AG09319 (cell line): ENCODE results near the gene RGS12.

Experiments used
- DNase-seq: peaks from one replicate; pipeline ENCODE4 v3.0.0-alpha.2; 2010; ENCODE audit warnings: low read depth; ENCODE audit errors: extremely low read depth
- TF ChIP-seq, protein P1 (sequence below): IDR thresholded peaks from 2 replicates; pipeline ENCODE4 v1.5.1; 2011; ENCODE audit warnings: low read depth, mild to moderate bottlenecking, inconsistent platforms, low read length, moderate library complexity

Gene RGS12

DNA sequence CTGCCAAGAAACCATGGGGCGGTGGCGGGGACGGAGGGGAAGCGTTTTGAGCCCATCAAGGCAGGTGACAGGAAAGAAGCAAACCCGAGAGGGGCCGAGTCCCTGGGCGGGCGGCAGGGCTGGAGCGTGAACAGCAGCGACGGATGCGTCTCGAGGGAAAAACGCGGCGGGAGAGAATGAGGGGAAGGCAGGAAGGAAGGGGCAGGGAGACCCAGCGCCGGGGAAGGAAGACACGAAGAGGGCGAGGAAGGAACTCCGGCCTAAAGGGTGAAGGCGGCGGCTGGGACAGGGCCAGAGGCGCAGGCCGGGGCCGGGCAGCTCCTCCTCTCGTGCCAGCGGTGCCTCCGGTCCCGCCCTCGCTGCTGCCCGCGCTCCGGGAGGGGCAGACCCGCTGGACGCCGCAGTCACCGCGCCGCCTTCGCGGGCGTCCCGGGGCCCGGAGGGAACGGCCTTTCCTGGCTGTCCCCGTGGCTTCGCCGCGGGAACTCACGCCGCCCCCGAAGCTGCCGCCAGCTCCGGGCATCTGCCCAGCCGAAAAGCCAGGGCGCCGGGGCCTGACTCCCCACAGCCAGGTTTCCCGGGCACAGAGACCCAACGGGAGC, 751 bp upstream of the RGS12 start:
- TF ChIP-seq, protein P1, sequence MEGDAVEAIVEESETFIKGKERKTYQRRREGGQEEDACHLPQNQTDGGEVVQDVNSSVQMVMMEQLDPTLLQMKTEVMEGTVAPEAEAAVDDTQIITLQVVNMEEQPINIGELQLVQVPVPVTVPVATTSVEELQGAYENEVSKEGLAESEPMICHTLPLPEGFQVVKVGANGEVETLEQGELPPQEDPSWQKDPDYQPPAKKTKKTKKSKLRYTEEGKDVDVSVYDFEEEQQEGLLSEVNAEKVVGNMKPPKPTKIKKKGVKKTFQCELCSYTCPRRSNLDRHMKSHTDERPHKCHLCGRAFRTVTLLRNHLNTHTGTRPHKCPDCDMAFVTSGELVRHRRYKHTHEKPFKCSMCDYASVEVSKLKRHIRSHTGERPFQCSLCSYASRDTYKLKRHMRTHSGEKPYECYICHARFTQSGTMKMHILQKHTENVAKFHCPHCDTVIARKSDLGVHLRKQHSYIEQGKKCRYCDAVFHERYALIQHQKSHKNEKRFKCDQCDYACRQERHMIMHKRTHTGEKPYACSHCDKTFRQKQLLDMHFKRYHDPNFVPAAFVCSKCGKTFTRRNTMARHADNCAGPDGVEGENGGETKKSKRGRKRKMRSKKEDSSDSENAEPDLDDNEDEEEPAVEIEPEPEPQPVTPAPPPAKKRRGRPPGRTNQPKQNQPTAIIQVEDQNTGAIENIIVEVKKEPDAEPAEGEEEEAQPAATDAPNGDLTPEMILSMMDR: no peak
- no peak for DNase-seq

DNA sequence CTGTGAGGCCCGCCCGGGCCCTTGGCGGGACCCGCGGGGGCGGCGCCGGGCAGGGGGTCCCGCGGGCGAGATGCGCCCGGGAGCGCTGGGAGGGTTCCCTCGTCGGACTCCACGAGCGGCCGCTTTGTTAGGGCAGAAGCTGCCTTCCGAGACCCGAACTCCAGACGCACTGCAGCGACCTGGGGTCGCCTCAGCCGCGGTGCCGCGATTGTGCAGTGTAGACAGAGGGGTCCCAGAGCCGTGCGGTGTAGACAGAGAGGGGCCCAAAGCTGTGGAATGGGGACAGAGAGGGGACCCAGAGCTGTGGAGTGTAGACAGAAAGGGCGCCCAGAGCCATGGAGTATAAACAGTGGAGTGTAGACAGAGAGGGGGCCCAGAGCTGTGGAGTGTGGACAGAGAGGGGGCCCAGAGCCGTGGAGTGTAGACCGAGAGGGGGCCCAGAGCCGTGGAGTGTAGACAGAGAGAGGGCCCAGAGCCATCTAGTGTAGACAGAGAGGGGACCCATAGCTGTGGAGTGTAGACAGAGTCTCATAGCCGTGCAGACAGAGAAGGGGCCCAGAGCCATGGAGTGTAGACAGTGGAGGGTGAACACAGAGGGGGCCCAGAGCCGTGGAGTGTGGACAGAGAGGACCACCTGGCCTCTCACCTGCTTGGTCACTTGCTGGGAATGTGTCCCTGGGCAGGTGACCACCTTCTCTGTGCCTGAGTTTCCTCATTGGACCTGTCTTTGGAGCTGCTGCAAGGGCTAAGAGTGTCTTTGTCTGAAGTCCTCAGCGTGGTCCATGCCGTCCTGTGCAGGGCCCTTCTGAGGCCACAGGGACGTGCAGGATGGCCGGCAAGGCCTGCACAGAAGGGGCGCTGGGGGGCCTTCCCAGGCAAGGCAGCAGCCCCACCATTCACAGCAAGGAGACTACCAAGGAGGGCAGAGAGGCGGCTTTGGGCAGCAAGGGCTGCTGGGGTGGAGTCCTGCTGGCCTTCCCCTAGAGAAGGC, 875 bp downstream of the RGS12 start:
- DNase-seq: no peak
- TF ChIP-seq, protein P1: no peak

DNA sequence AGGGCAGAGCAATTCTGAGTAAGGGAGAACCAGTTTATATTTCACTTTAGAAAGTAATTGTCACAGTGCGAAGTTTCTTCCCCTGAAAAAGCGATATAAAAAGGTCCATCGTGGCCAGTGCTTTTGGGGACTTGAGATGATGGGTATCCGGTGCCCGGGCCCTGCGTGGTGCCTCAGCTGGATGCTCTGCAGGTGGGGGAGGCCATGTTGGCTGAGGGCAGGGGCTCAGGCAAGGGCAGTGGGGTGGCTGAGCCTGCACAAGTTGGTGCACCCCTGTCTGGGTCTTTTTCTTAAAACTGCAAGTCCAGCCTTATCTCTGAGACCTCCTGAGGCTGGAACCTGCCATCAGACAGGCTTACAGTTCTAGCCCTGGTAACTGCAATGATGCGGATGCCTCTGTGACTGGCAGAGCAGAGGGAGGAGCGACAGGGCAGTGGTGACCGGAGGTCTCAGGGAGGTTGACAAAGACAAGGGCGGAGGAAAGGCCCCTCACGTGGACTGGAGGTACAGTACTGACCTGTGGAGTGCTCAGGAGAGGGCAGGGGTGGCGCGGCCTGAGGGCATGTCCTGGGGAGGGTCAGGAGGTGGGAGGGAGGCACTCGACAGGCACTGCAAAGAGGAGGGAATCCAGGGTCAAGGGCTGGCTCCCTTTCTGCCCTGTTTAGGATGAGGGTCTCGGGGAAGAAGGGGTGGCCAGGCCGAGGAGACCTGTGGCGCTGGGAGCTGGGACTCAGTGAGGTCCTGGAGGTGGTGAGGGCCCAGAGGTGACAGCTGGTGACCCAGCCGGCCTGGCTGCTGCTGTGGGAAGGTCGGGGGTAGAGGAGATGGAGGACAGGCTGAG, 1.8 kb downstream of the RGS12 start:
- TF ChIP-seq, protein P1: no peak
- no peak for DNase-seq

DNA sequence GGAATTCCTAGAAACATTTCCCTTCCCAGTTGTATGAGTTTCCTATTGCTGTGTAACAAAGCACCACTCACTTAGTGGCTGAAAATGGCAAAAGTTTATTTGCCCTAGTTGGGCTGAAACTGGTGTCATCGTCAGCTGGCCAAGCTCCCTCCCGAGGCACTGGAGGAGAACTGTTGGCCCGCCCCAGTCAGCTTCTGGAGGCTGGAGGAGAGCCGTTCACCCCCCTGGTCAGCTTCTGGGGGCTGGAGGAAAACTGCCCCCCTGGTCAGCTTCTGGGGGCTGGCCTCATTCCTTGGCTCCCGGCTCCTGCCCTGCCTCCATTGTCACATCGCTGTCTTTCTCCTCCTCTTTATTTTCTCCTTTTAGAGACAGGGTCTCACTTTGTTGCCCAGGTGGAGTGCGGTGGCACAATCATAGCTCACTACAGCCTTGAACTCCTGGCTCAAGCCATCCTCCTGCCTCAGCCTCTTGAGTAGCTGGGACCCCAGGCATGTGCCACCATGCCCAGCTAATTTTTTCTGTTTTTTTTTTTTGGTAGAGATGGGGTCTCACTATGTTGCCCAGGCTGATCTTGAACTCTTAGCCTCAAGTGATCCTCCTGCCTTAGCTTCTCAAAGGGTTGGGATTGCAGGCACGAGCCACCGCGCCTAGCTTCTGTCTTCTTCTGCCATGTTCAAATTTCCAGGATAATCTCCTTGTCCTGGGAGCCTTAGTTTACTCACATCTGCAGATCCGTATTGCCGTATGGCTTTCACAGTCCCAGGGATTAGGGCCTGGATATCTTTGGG, 3.2 kb downstream of the RGS12 start:
- no peak for DNase-seq
- TF ChIP-seq, protein P1: no peak

DNA sequence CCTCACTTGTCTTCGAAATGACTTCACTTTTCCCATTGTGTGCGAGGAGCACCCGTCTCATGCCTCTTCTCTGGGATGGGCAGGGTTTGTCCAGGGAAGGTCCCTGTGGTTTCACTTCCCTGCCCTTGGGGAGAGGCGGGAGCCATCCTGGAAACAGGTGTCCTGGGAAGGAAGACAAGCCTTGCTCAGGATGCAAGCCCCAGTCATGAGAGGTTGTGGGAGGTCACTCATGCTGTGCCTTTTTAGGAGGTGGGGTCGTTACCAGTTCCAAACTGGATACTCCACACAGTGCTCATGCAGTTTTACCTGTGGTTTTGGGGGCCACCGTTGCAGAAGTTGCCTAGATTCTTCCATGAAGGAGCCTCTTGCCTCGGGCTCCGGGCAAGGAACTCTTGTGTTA, 3.8 kb downstream of the RGS12 start:
- DNase-seq: no peak
- TF ChIP-seq, protein P1: no peak

DNA sequence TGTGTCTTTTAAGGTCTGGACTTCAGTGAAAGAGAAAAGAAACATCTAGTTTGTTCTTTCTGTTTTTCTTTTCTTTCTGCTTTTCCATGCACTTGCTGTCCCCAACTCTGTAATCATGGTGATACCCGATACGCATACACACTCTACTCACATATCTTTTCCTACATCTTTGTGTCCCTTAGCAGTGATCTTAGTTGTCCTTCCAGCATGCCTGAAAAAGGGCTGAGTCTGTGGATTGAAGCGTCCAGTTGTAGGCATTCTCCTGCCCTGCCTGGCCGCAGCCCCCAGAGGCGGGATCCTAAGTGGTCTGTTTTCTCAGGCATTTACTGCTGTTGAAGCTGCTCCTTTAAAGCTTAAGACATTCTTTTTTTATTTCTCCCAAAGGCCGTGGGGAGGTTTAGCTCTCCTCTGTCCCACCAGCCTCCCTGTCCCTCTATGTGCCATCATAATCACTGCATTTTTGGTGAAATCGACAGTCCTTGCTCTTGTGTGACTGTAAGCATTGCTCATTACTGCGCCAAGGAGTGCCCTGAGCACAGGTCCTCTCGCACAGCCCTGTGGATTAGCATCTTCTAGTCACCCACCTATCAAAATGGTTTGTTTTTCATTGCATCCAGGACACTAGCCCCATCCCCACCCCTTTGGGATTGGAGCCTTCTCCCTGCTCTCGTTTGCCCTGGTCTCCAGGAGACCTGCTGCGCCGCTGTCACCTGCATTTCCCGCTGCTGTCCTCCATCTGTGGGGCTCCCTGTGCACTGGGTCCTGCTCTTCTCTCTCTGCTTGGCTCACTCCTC, 4.4 kb downstream of the RGS12 start:
- no peak for DNase-seq
- TF ChIP-seq, protein P1: no peak
